Muscle of leg (tissue), 11 donors: ENCODE data around the gene DLL4. TPM values are rescaled to one million over a fixed set of nuclear protein-coding genes. Genes with fewer than 3 reads are reported as not detected.
A peak's percentile ranks its signal among the peaks of the same experiment; 100 is the strongest.

Experiments
- DNase-seq: peaks from one replicate; pipeline ENCODE4 v3.0.0; 2013
- H3K27ac ChIP-seq: one replicate; pipeline ENCODE4 v1.5.1; 2013; ENCODE audit warnings: mild to moderate bottlenecking, low read length, control low read depth
- H3K27me3 ChIP-seq: one replicate; pipeline ENCODE4 v1.6.1; 2013; ENCODE audit warnings: low read length; ENCODE audit not compliant: control insufficient read depth, insufficient read depth
- H3K36me3 ChIP-seq: one replicate; pipeline ENCODE4 v1.6.1; 2013; ENCODE audit warnings: low read length; ENCODE audit not compliant: control insufficient read depth, insufficient read depth
- H3K4me1 ChIP-seq: one replicate; pipeline ENCODE4 v1.6.1; 2013; ENCODE audit warnings: low read length; ENCODE audit not compliant: control insufficient read depth, insufficient read depth
- H3K4me3 ChIP-seq: one replicate; pipeline ENCODE4 v1.5.1; 2013; ENCODE audit warnings: low read length, control low read depth
- H3K9me3 ChIP-seq: replicated peaks from 2 replicates; pipeline ENCODE4 v1.6.1; 2013; ENCODE audit warnings: low read depth, low read length; ENCODE audit not compliant: control insufficient read depth
- WGBS: methylation state at CpG from one replicate; pipeline ENCODE4 v1.1.5; 2013; ENCODE audit warnings: missing lambda C conversion rate; ENCODE audit not compliant: insufficient coverage; 5-methylcytosine and 5-hydroxymethylcytosine counted together
- polyA plus RNA-seq, 8 donors: library from polyadenylated mRNA; unstranded; fragments of 120-200 nt; gene quantifications; one replicate each; pipeline versions ENCODE4 v1.2.1 to v1.2.3, GENCODE V29; 2013; ENCODE audit warnings: inconsistent platforms in 1 of 8, low replicate concordance in 1 of 8; ENCODE audit not compliant: insufficient read length in 8 of 8, insufficient read depth in 1 of 8
- total RNA-seq: library from RNA; stranded (reverse); fragments of 120-200 nt; gene quantifications from one replicate; pipeline ENCODE4 v1.2.4, GENCODE V29; 2013

Gene DLL4
- total and polyA plus RNA-seq, 9 donors = 8.7 to 17.9 (median 11.7) TPM

DNA sequence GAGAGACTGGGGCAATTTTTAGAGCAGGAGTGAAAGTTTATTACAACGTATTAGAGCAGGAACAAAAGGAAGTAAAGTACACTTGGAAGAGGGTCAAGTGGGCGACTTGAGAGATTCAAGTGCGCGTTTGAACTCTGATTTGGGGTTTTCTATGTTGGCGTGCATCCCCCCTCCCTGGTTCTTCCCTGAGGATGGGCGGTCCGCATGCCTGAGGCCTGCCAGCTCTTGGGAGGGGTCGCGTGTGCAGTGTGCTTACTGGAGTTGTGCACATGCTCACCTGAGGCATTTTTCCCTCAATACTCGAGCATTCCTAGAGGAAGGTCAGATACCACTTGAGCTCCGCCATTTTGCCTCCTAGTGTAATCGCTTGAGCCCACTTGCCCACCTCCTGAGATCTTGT is 13.7 kb downstream of the DLL4 start:
- Histone ChIP-seq H3K27ac (no peak overlapping the region), H3K4me1 (peaks cover 29% of the 10 kb centered on the region), H3K9me3 (no peaks in the 10 kb centered on the region), H3K27me3 (no peaks in the 10 kb centered on the region), H3K4me3 (no peak overlapping the region), H3K36me3 (no peaks in the 10 kb centered on the region)
- DNase-seq = no peak
- WGBS = 86% methylated on average over 12 of the region's 12 CpGs

DNA sequence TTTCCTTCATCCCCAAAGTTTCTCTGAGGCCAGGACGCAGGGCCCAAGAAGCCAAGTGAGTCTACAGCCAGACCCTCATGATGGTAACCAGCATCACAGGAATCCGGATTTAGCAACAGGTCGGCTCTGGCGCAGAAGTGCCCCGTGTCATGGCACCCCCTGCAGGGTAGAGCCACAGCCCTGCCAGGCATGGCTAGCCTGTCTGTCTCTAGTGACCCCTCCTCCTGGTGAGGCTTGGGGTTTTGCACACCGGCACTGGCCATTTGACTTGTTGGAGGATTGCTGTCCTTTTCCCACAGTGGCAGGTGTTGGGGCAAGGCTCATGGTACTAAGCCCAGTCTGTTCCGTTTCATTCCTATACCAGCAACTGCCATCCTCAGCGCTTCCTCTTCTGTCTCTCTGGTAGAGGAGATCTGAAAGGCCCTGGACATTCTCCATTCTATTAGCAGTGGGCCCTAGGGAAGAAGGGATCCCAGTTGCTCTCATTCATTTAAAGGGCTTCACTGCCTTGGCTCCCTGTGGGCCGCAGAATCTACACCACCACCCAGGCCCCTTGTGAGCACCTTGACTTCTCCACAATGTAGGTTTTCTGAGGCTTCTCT is 14.7 kb downstream of the DLL4 start:
- Histone ChIP-seq H3K4me1 (peaks cover 29% of the 10 kb centered on the region), H3K27ac (no peak overlapping the region), H3K4me3 (no peak overlapping the region), H3K27me3 (no peaks in the 10 kb centered on the region), H3K36me3 (no peaks in the 10 kb centered on the region), H3K9me3 (no peaks in the 10 kb centered on the region)
- no peak for DNase-seq
- 91% methylated on average over 5 of the region's 9 CpGs for WGBS

DNA sequence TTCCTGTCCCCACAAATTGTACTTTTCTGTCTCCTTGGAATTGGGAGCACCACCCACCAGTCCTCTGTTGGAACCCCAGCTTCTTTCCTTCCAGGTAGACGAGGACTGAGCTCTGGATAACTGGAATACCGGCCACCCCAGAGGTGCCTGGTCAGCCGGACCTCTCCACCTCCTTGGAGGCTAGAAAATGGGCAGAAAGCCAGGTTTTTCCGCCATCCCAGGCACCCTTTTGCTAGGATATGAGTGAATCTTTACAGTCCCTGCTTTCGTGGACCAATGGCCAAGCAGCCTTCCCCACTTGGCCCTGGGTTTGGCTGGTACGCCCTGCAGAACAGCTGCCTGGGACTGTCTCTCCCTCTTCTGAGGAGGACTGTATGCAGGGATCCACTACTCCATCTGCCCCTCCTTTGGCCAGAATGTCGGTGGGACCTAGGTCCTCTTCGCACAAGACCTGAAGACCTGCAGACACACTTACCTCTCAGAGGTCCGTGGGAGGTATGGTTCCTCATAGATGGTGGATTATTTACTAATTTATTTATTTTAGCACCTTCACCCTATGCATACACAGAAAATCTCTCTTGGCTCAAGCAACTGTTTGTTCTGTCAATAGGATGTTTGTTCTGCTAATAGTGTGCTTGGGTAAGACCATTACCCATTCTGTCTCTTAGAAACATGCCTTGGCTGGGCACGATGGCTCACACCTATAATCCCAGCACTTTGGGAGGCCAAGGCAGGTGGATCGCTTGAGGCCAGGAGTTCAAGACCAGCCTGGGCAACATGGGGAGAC is 15.6 kb downstream of the DLL4 start:
- Histone ChIP-seq H3K27me3 (no peaks in the 10 kb centered on the region), H3K27ac (no peak overlapping the region), H3K4me1 (peaks cover 28% of the 10 kb centered on the region), H3K9me3 (no peaks in the 10 kb centered on the region), H3K36me3 (no peaks in the 10 kb centered on the region), H3K4me3 (no peak overlapping the region)
- DNase-seq = no peak
- WGBS = 78% methylated on average over 6 of the region's 11 CpGs

DNA sequence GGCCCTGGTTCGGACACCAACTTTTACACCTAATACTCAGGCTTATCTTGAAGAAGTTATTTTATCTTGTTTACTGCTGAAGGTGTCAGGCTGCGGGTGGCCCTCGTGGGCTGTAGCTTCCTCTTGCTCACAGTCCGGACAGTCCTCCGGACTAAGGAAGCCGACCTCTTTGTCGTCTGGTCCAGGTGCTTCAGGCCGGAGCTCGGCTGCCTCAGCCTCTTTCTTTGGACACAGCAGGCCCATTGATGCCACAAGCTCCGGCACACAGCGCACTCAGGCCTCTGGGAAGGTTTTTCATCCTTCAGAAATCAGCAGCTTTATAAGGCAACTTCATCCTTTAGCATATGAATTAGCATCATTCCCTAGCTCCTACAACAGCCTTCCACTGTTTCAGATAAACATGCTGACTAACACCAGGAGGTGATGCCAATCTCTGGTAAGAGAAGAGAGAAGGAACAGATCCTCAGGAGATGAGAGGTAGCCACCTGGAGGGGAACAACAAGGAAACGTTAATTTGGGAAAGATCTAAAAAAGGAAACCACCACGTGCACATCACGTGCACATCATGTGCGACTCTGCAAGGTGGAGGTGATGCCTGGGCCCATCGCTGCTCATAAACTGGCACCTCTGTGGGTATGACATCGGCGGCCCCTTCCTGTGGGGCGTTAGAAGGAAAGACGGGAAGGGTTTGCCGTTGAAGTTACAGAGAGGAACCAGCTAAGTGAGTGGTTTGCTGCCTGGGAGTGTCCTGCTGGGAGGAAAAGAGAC is 19.8 kb downstream of the DLL4 start:
- Histone ChIP-seq H3K9me3 (no peaks in the 10 kb centered on the region), H3K4me3 (no peak overlapping the region), H3K27me3 (peaks cover 19% of the 10 kb centered on the region), H3K27ac (no peak overlapping the region), H3K36me3 (no peaks in the 10 kb centered on the region), H3K4me1 (peaks cover 12% of the 10 kb centered on the region)
- DNase-seq = no peak
- 53% methylated on average over 19 of the region's 21 CpGs for WGBS

DNA sequence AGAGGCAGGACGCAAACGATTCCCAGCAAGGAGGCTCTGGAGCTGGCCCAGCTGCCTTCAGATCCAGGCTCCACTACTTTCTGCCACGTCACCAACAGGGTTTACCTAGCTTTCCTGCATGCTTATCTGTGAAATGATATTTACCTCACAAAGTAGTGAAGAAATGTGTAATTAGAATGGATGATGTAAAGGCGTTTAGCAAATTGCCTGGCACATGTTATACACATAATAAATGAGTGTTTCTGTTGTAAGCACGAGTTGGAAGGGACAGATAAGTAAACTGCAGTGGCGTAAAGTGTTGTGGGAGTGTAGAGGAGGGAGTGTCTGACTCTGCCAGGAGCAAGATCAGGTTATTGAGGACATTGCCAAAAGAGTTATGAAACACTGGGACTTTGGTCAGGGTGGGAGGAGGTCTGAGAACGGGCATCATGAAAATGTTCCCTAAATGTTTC is 20.6 kb downstream of the DLL4 start:
- no peak for DNase-seq
- Histone ChIP-seq H3K27ac (no peak overlapping the region), H3K9me3 (no peaks in the 10 kb centered on the region), H3K4me1 (peaks cover 14% of the 10 kb centered on the region), H3K27me3 (peaks cover 21% of the 10 kb centered on the region), H3K4me3 (no peak overlapping the region), H3K36me3 (no peaks in the 10 kb centered on the region)
- 67% methylated on average over 3 of the region's 7 CpGs for WGBS

DNA sequence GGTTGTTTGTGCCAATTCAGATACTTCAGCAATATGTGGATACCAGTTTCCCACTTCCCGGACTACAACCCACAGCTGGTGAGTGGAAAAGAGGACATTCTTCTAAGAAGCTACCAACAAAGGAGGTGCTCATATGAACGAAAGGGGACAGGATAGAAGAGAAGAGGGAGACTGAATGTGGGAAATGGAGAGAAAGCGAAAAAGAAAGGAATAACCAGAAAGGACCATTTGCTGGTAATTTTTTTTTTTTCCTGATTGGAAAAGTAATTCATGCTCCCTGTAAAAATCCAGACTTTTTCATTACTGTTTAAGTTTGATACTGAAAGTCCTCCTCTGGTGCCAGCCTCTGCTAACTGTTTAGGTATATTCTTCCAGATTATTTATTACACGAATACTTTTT is 22.6 kb downstream of the DLL4 start:
- no peak for DNase-seq
- WGBS = no CpG with 5 or more reads among the region's 4 CpGs
- Histone ChIP-seq H3K27ac (no peak overlapping the region), H3K4me1 (peaks cover 34% of the 10 kb centered on the region), H3K9me3 (no peaks in the 10 kb centered on the region), H3K36me3 (no peaks in the 10 kb centered on the region), H3K27me3 (peaks cover 21% of the 10 kb centered on the region), H3K4me3 (no peak overlapping the region)

DNA sequence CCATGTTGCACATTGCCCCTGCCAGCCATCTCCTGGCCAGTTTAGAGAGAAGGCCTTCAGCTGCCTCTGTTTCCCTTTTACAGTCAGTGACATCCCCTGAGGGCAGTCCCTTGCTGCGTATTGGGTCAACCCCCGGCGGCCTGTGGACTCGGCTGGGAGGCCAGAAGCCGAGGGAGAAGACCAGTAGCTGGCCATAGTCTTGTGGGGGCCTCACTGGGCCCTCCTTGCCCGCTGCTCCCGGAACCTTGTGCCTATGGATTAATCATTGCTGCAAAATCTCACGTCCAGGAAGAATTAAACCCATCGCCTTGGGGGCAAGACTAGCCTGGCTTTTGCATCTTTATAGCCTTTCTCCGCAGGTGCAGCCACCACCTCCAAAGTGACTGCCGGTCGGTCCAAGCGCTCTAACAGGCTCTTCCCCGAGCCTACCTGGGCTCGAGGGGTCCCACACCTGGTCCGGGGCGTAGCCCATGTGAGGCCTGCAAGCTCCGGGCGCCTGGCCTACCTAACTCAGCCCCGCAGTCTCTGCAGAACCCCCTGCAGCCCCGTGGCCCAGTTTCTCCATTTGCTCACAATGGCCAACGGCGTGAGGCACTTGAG is 23.3 kb downstream of the DLL4 start:
- H3K4me1 ChIP-seq = peaks cover 40% of the 10 kb centered on the region
- no peak overlapping the region for H3K27ac ChIP-seq
- no peaks in the 10 kb centered on the region for H3K36me3 ChIP-seq

DNA sequence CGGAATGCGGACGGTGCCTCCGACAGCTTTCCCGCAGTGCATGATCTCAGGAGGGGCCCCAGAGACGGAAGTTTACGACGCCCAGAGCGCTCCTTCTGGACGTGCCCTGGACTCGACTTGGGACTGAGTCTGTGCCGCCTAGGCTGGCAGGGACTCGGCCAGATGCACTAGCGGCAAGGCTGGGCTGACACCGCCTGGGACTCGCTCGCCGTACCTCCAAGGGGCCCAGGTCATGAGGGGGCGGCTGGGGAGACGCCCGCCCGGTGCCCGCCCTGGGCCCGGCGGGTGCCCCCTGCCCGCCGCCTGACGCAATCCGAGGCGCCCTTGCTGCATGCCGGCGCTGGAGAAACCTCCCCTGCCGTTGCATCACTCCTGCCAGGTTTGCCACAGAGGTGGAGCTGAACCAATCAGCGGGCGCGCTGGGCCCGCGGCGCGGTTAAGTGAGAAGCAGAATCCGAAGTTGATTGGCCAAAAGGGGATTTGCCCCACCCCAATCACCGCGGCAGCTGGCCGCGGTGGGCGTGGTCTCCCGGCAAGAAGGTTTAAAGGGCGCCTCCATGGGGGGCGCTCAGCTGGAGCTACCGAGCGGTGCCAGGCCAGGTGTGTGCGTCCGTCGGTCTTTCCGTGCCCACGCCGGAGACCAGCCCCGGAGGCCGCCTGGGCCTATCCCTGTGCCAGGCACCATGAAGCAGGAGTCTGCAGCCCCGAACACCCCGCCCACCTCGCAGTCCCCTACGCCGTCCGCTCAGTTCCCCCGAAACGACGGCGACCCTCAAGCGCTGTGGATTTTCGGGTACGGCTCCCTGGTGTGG is 24.0 kb downstream of the DLL4 start, which contains the start of gene CHAC1:
TSS of gene CHAC1 (plus strand) at position 571 of the 812 bp plus-strand sequence. CDS start at position 684, 113 bp downstream.
- Histone ChIP-seq H3K9me3 (no peaks in the 10 kb centered on the region), H3K27me3 (peaks cover 21% of the 10 kb centered on the region), H3K4me1 (peaks cover 47% of the 10 kb centered on the region), H3K27ac (no peak within 1 kb of the TSS), H3K36me3 (no peaks in the 10 kb centered on the region), H3K4me3 (peak within 1 kb of the TSS; percentile 64)
- DNase-seq = peak; percentile 94
- under 1% methylated on average over 72 of the region's 72 CpGs for WGBS

More for the DNA sequence above, 23.3 kb downstream of the DLL4 start:
- Histone ChIP-seq H3K9me3 (no peaks in the 10 kb centered on the region), H3K4me3 (peak overlapping the region; percentile 64), H3K27me3 (peaks cover 21% of the 10 kb centered on the region)
- no peak for DNase-seq
- WGBS = 35% methylated on average over 23 of the region's 23 CpGs

DNA sequence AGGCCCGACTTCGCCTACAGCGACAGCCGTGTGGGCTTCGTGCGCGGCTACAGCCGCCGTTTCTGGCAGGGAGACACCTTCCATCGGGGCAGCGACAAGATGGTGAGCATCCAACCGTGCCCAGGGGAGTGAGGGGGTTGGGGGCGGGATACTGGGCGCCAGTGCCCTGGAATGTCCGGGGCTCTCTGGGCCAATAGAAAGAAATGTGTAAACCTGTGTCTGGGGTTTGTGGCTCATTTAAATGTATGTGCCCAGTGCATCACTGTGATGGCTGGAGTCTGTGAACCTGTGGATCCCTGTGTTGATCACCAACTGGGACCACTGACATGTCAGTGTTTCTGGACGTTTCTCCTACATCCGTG is 24.6 kb downstream of the DLL4 start:
- no peaks in the 10 kb centered on the region for H3K36me3 ChIP-seq
- H3K9me3 ChIP-seq = no peaks in the 10 kb centered on the region
- no peak for DNase-seq
- no peak overlapping the region for H3K27ac ChIP-seq
- peak overlapping the region; percentile 64 for H3K4me3 ChIP-seq
- H3K4me1 ChIP-seq = peaks cover 53% of the 10 kb centered on the region
- H3K27me3 ChIP-seq = peaks cover 21% of the 10 kb centered on the region
- 6% methylated on average over 17 of the region's 17 CpGs for WGBS
